ENCODE measurements around the gene MGST3.
"Not testable (repeated sequence)": the region's sequence is repeated elsewhere in the genome, so short reads cannot be mapped to it uniquely, and the experiment has no call there.

MGST3 gene

GRCh38 chr1:165630629-165631341 lies at the start of gene MGST3:
Gene MGST3, plus strand, starts transcription at chr1:165631234. Its CDS starts 18,614 bp downstream, at chr1:165649848.
- peak; percentile 94 for DNase-seq (ENCODE audit: low spot score)

- no peak for DNase-seq (ENCODE audit: low spot score)
These were observed 49.1 kb upstream of the MGST3 start for GRCh38 chr1:165581926-165582325.

- no peak for DNase-seq (ENCODE audit: low spot score)
These were observed 44.6 kb upstream of the MGST3 start for GRCh38 chr1:165586398-165586797.

- DNase-seq (ENCODE audit: low spot score) = not testable (repeated sequence)
These were observed 39.6 kb upstream of the MGST3 start for GRCh38 chr1:165591391-165591790.

- DNase-seq (ENCODE audit: low spot score) = peak; percentile 66
These were observed 37.9 kb upstream of the MGST3 start for GRCh38 chr1:165592945-165593823.

- DNase-seq (ENCODE audit: low spot score) = no peak
These were observed 35.6 kb upstream of the MGST3 start for GRCh38 chr1:165595246-165595938.

GRCh38 chr1:165597883-165598675 lies 33.0 kb upstream of the MGST3 start:
- DNase-seq (ENCODE audit: low spot score) = peak; percentile 93

- no peak for DNase-seq (ENCODE audit: low spot score)
These were observed 32.4 kb upstream of the MGST3 start for GRCh38 chr1:165598676-165599059.

GRCh38 chr1:165600793-165601192 lies 30.2 kb upstream of the MGST3 start:
- no peak for DNase-seq (ENCODE audit: low spot score)

- DNase-seq (ENCODE audit: low spot score) = no peak
These were observed 27.2 kb upstream of the MGST3 start for GRCh38 chr1:165603810-165604209.

- DNase-seq (ENCODE audit: low spot score) = no peak
These were observed 25.8 kb upstream of the MGST3 start for GRCh38 chr1:165605246-165605645.

- not testable (repeated sequence) for DNase-seq (ENCODE audit: low spot score)
These were observed 24.4 kb upstream of the MGST3 start for GRCh38 chr1:165606676-165607075.

- DNase-seq (ENCODE audit: low spot score) = no peak
These were observed 20.2 kb upstream of the MGST3 start for GRCh38 chr1:165610866-165611265.

GRCh38 chr1:165612062-165612461 lies 19.0 kb upstream of the MGST3 start:
- DNase-seq (ENCODE audit: low spot score) = no peak

GRCh38 chr1:165616054-165616612 lies 14.9 kb upstream of the MGST3 start:
- no peak for DNase-seq (ENCODE audit: low spot score)

GRCh38 chr1:165616987-165617546 lies 14.0 kb upstream of the MGST3 start:
- DNase-seq (ENCODE audit: low spot score) = no peak

GRCh38 chr1:165619647-165620151 lies 11.3 kb upstream of the MGST3 start:
- DNase-seq (ENCODE audit: low spot score) = no peak

- DNase-seq (ENCODE audit: low spot score) = no peak
These were observed 7.4 kb upstream of the MGST3 start for GRCh38 chr1:165623624-165624023.

GRCh38 chr1:165624441-165624840 lies 6.6 kb upstream of the MGST3 start:
- no peak for DNase-seq (ENCODE audit: low spot score)

GRCh38 chr1:165628147-165628822 lies 2.7 kb upstream of the MGST3 start:
- DNase-seq (ENCODE audit: low spot score) = no peak
